ENCODE results near the gene TSPAN32. TPM values are rescaled to one million over a fixed set of nuclear protein-coding genes. Genes with fewer than 3 reads are reported as not detected.

The TSPAN32 gene
- total and polyA plus RNA-seq, 10 of the 15 experiments (the other 5 are each of a cell fraction or from before 2014, with no cell fraction given) = 0.08 TPM; not detected in 9

GRCh38 chr11:2296913-2297622 is 4.7 kb upstream of the TSPAN32 start:
- Histone ChIP-seq H4K20me1 (ENCODE audit: control insufficient read depth, insufficient read depth) (no peaks in the 10 kb centered on the region), H3K9ac (ENCODE audit: control insufficient read depth, insufficient read depth, low read length) (no peak overlapping the region)
- CTCF ChIA-PET = interaction anchor here (0.7 to 11.0 kb wide), 2 partner anchors 73 to 123 kb away, joined by 3 to 271 read pairs; no protein-coding TSS in a partner anchor

More at GRCh38 chr11:2296913-2297622, 4.7 kb upstream of the TSPAN32 start:
- Histone ChIP-seq H3K36me3 (ENCODE audit: control insufficient read depth in 2 of 2, insufficient read depth in 2 of 2, low read length in 1 of 2) (no peaks in the 10 kb centered on the region), H3K9me3 (replicated peaks; ENCODE audit: control insufficient read depth, insufficient read depth, low read length) (no peaks in the 10 kb centered on the region), H2AFZ (ENCODE audit: control insufficient read depth, low read depth, low read length) (no peak overlapping the region), H3K27me3 (replicated peaks in 1 of 2; ENCODE audit: control insufficient read depth in 2 of 2, insufficient read depth in 2 of 2, low read length in 1 of 2) (no peaks in the 10 kb centered on the region; a peak in 2 of 4 replicates), H3K27ac (ENCODE audit: control insufficient read depth, insufficient read depth) (no peak overlapping the region), H3K4me1 (ENCODE audit: control insufficient read depth, insufficient read depth, low read length) (no peaks in the 10 kb centered on the region), H3K4me3 (no peak overlapping the region), H3K79me2 (ENCODE audit: control insufficient read depth, insufficient read depth, low read length) (no peaks in the 10 kb centered on the region), H3K4me2 (ENCODE audit: control insufficient read depth, insufficient read depth) (no peak overlapping the region)
- POLR2A ChIA-PET = no interaction called here
- SMC1A ChIA-PET (ENCODE audit: uncharacterized antibody, unreplicated experiment) = no interaction called here
- BruUV-seq (replicated peaks) = no TSS peak
- RAD21 ChIA-PET (ENCODE audit: unreplicated experiment) = no interaction called here
- no peak for DNase-seq (ENCODE audit: low read depth, low spot score)
- ATAC-seq = no peak
- no peak for TF ChIP-seq MEF2B (IDR thresholded peaks at IDR 0.05; ENCODE audit: partially characterized antibody, poor library complexity, severe bottlenecking)
- no peak for TF ChIP-seq SREBF1 (IDR thresholded peaks at IDR 0.05; ENCODE audit: low read length)
- TF ChIP-seq E2F4 (IDR thresholded peaks at IDR 0.05; ENCODE audit: low read depth, low read length) = no peak
- TF ChIP-seq, protein P1, sequence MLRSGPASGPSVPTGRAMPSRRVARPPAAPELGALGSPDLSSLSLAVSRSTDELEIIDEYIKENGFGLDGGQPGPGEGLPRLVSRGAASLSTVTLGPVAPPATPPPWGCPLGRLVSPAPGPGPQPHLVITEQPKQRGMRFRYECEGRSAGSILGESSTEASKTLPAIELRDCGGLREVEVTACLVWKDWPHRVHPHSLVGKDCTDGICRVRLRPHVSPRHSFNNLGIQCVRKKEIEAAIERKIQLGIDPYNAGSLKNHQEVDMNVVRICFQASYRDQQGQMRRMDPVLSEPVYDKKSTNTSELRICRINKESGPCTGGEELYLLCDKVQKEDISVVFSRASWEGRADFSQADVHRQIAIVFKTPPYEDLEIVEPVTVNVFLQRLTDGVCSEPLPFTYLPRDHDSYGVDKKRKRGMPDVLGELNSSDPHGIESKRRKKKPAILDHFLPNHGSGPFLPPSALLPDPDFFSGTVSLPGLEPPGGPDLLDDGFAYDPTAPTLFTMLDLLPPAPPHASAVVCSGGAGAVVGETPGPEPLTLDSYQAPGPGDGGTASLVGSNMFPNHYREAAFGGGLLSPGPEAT (IDR thresholded peaks at IDR 0.05; ENCODE audit: low read depth) = no peak
- no peak for TF ChIP-seq SP1 (IDR thresholded peaks at IDR 0.05; ENCODE audit: low read depth, low read length)
- no peak for TF ChIP-seq ZNF384 (IDR thresholded peaks at IDR 0.05; ENCODE audit: borderline replicate concordance, low read depth, low read length)
- intact Hi-C loops (cut with micrococcal nuclease; ENCODE audit: unreplicated experiment) (loop anchor here (5.0 kb wide), 1 partner anchor 100 kb away; no protein-coding TSS in a partner anchor), in situ Hi-C loops (cut with MboI) (no loop called here)
- FAIRE-seq = no peak
- 24% methylated on average over 13 of the region's 13 CpGs for WGBS (ENCODE audit: insufficient coverage, insufficient replicate concordance, low lambda C conversion rate, missing lambda C conversion rate)

Data from GM12878 (cell line).